ENCODE data around the gene DSN1. TPM values are rescaled to one million over a fixed set of nuclear protein-coding genes. Genes with fewer than 3 reads are reported as not detected.

The DSN1 gene
- total RNA-seq (ENCODE audit: low replicate concordance): 34.4 and 48.2 TPM in 2 replicates

- H3K9me3 Mint-ChIP-seq: no peaks in the 10 kb centered on the region
- Histone ChIP-seq H3K4me2 (peak within 1 kb of the TSS; percentile 94), H3K9ac (peak within 1 kb of the TSS; percentile 61), H3K79me2 (ENCODE audit: low read depth) (peaks cover 22% of the 10 kb centered on the region), H3F3A (ENCODE audit: low read depth) (peaks cover 13% of the 10 kb centered on the region), H3K9me3 (ENCODE audit: low read depth) (no peaks in the 10 kb centered on the region), H4K20me1 (ENCODE audit: low read depth) (no peaks in the 10 kb centered on the region), H3K27me3 (no peaks in the 10 kb centered on the region), H3K4me3 (peak within 1 kb of the TSS; percentile 87), H3K36me3 (peaks cover 10% of the 10 kb centered on the region), H3K4me1 (peaks cover 11% of the 10 kb centered on the region), H2AFZ (replicated peaks) (peak within 1 kb of the TSS; percentile 99), H3K27ac (no peak within 1 kb of the TSS)
- H3K36me3 Mint-ChIP-seq: peaks cover 2% of the 10 kb centered on the region
- peak within 1 kb of the TSS; percentile 91 for H3K4me3 Mint-ChIP-seq
- H3K4me1 Mint-ChIP-seq: peaks cover 22% of the 10 kb centered on the region
- peak; percentile 99 for DNase-seq (ENCODE audit: low spot score)
- TF ChIP-seq EZH2 (IDR thresholded peaks at IDR 0.05) (no peak), CTCF (IDR thresholded peaks at IDR 0.05) (no peak), EZH2phosphoT487 (IDR thresholded peaks at IDR 0.05) (no peak)
- H3K27ac Mint-ChIP-seq: peak within 1 kb of the TSS; percentile 97
- peaks cover 11% of the 10 kb centered on the region for H3K27me3 Mint-ChIP-seq (ENCODE audit: insufficient read depth, low read depth)
Measured at GRCh38 chr20:36773597-36774390, at the start of gene DSN1. TSS of gene DSN1 (minus strand) at chr20:36773763. CDS start at chr20:36771458, 2,305 bp downstream.

- Histone ChIP-seq H3K4me3 (no peak overlapping the region), H3K27ac (no peak overlapping the region), H3K9me3 (ENCODE audit: low read depth) (no peaks in the 10 kb centered on the region), H3K79me2 (ENCODE audit: low read depth) (no peaks in the 10 kb centered on the region), H3K4me1 (peaks cover 20% of the 10 kb centered on the region), H4K20me1 (ENCODE audit: low read depth) (peaks cover 9% of the 10 kb centered on the region), H3K4me2 (no peak overlapping the region), H3K36me3 (peaks cover 3% of the 10 kb centered on the region), H3K9ac (no peak overlapping the region), H3K27me3 (no peaks in the 10 kb centered on the region), H3F3A (ENCODE audit: low read depth) (peaks cover 13% of the 10 kb centered on the region), H2AFZ (replicated peaks) (no peak overlapping the region)
- H3K36me3 Mint-ChIP-seq: peaks cover 24% of the 10 kb centered on the region
- H3K27ac Mint-ChIP-seq: no peak overlapping the region
- H3K4me3 Mint-ChIP-seq: no peak overlapping the region
- TF ChIP-seq CTCF (IDR thresholded peaks at IDR 0.05) (no peak), EZH2 (IDR thresholded peaks at IDR 0.05) (no peak), EZH2phosphoT487 (IDR thresholded peaks at IDR 0.05) (no peak)
- DNase-seq (ENCODE audit: low spot score): no peak
- H3K27me3 Mint-ChIP-seq (ENCODE audit: insufficient read depth, low read depth): no peaks in the 10 kb centered on the region
- H3K4me1 Mint-ChIP-seq: peaks cover 22% of the 10 kb centered on the region
- H3K9me3 Mint-ChIP-seq: no peaks in the 10 kb centered on the region
Measured at GRCh38 chr20:36823121-36823520, 49.6 kb upstream of the DSN1 start.

- Histone ChIP-seq H3K27ac (peak overlapping the region; percentile 71), H3K4me1 (peaks cover 20% of the 10 kb centered on the region), H2AFZ (replicated peaks) (no peak overlapping the region), H3K9ac (no peak overlapping the region), H4K20me1 (ENCODE audit: low read depth) (peaks cover 9% of the 10 kb centered on the region), H3K36me3 (peaks cover 3% of the 10 kb centered on the region), H3F3A (ENCODE audit: low read depth) (peaks cover 13% of the 10 kb centered on the region), H3K27me3 (no peaks in the 10 kb centered on the region), H3K4me2 (peak overlapping the region; percentile 15), H3K79me2 (ENCODE audit: low read depth) (no peaks in the 10 kb centered on the region), H3K9me3 (ENCODE audit: low read depth) (no peaks in the 10 kb centered on the region), H3K4me3 (no peak overlapping the region)
- no peaks in the 10 kb centered on the region for H3K27me3 Mint-ChIP-seq (ENCODE audit: insufficient read depth, low read depth)
- TF ChIP-seq EZH2 (IDR thresholded peaks at IDR 0.05): no peak
- TF ChIP-seq EZH2phosphoT487 (IDR thresholded peaks at IDR 0.05): no peak
- TF ChIP-seq CTCF (IDR thresholded peaks at IDR 0.05): no peak
- no peak overlapping the region for H3K4me3 Mint-ChIP-seq
- peak overlapping the region; percentile 83 for H3K27ac Mint-ChIP-seq
- H3K9me3 Mint-ChIP-seq: no peaks in the 10 kb centered on the region
- peaks cover 21% of the 10 kb centered on the region for H3K36me3 Mint-ChIP-seq
- H3K4me1 Mint-ChIP-seq: peaks cover 22% of the 10 kb centered on the region
- DNase-seq (ENCODE audit: low spot score): peak; percentile 19
Measured at GRCh38 chr20:36821964-36822437, 48.4 kb upstream of the DSN1 start.
